HG02763 (cell line): ENCODE results near the gene GATC.
"Not testable (repeated sequence)": the region's sequence is repeated elsewhere in the genome, so short reads cannot be mapped to it uniquely, and the experiment has no call there.

Experiments
- ATAC-seq: cut with Tn5 transposase; IDR thresholded peaks from one replicate; pipeline ENCODE4 v1.9.1; 2021; ENCODE audit warnings: mild to moderate bottlenecking, moderate library complexity; ENCODE audit not compliant: unreplicated experiment

The GATC gene

DNA sequence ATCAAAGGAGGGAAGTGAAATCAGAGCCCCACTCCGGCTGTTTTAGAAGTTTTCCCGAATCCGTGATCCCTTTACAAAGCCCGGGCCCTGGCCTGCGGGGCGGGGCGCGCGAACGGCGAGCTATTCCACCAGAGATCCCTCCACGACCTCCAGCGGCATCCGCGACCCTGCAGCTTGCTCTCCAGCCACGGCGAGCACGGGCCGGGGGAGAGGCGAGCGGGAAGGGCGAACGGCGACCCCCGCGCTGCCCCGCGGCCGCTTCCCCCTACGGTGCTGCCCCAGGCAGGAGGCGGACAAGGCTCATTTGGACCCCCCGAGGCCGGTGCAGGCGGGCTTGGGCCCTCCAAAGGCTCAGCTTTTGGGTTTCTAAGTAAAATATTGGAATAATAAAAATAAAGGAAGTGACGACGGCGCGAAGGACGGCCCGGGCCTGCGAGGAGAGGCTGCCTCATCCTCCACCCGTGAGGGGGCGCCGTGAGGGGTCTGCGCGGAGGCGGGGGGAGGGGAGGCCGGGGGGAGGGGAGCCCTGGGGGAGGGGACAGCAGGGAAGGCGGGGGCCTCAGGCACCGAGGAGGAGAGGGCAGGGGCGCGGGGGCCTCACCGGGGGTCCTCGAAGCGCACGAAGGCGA, 22.7 kb downstream of the GATC start:
- peak; percentile 26 for ATAC-seq

DNA sequence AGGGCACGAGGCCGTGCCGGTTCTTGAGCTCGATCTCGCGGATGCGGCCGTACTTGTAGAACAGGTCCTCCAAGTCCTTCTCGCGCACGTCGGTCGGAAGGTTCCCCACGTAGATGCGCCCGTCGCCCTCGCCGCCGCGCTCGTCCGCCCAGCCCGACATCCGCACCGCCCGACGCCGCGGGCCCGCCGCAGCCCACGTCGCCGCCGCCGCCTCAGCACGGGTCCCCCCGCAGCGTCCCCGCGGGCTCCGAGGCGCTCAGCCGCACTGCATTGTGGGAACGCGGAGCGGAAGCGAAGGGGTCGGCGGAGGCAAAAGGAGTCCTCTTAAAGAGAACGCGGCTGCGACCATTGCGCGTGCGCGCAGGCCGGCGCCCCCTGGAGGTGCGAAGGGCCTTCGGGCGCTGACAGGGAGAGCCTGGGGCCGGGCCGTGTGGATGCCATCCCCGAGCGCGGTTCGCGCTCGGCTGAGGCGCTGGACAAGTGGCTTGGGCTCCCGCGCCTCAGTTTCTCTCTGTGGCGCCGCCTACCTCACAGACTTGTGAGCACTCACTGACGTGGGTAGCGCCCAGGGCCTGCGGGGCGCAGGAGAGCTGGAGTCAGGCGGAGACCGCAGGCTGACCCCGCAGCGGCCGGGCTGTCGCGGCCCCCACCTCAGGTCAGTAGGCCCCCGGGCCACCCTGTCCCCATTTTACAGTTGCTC, 23.4 kb downstream of the GATC start, which contains the start of gene SRSF9:
Gene SRSF9 (minus strand): TSS at position 299 of the 700 bp plus-strand sequence. CDS start 139 bp downstream, at position 160.
- ATAC-seq, result peak; percentile 86

DNA sequence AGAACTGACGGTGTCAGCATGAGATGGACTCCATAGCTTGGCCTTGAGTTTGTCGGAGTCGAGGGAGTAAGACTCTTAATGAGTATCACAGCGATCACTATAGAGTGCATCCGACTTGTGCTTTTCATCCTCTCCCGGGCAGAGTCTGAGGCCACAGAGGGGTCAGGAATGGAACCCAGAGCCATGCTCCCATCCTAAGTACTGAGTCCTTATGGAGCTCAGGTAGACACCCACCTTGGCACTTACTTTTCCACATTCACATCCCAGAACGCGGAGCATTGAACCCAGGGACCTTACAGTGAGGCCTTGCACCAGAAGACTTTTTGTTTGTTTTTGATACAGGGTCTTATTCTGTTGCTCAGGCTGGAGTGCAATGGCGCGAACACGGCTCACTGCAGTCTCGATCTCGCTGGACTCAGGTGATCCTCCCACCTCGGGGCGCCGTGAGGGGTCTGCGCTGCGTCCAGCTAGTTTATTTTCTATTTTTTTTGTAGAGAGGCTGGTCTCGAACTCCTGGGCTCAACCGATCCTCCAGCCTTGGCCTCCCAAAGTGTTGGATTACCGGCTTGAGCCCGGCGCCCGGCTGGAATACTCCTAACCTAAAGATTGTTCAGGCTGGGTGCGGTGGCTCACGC, 24.0 kb downstream of the GATC start:
- ATAC-seq, result no peak

DNA sequence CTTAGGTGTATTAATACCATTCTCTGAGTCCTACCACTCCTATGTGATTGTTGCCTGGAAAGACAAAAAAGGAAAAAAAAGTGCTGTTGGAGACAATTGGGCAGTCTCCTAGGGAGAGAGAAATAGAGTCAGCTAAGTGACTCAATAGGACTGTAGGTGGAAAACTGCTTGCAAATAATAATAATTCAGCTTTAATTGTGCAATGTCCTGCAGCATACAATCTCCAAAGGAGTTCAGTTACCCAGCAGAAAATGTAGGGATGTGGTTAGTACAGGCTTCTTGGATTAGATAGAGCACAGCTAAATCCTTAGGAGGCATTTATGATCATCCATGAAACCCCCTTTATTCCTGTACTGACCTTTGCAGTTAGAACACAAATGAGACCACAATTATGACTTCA, 26.3 kb downstream of the GATC start:
- no peak for ATAC-seq

DNA sequence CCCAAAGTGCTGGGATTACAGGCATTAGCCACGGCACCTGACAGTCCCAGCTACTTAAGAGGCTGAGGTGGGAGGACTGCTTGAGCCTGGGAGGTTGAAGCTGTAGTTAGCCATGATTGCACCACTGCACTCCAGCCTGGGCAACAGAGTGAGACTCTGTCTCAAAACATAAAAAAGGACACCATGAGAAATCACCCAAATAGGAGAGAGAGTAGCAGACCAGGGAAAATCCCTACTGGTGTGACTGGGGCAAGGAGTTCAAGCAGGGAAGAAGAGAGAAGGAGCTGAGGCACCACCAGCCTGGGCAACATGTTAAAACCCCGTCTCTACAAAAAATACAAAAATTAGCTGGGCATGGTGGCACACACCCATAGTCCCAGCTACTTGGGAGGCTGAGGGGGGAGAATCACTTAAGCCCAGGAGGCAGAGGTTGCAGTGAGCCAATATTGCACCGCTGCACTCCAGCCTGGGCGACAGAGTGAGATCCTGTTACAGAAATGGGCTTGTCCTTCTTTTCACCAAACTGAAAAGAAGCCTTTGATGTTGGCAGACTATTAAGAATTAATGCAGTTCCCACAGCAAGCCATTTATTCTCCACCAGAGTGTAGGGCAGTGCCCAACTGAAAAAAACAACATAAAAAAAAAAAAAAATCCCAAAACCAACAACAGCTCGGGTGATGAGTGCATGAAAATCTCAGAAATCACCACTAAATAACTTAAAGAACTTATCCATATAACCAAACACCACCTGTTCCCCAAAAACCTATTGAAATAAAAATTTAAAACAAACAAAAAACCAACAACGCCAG, 27.8 kb downstream of the GATC start:
- ATAC-seq, result no peak

DNA sequence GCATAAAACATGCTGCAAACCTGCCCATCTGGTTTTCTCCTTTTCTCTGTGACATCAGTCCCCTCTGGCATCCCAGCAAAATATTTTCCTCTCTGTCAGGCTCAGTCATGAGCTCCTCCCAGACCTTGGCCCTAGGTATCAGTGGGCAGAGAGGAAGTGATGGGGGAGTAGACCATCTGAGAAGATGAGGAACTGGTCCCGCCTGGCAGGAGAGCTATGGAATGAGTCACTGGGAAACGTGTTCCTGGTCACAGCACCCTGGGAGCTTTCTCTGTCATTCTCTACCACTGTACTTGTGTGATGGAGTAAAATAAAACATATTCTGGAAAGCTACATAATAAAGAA, 28.3 kb downstream of the GATC start:
- ATAC-seq, result no peak

DNA sequence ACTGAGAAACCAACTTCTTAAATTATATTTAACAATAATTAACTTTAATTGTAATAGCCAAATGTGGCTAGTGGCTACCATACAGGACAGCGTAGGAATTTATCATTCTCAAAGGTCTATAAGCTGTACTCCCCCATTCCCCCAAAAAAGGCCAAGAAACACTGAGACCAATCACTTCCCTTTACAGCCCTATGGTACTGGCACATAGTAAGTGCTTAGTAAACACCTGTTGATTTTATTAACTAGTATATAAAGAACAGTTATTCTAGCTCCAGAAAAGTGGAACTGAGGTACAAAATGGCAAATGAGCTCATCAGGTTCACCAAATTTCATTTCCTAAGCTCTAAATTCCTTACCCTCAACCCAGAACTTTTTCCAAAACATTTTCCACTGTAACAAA, 29.4 kb downstream of the GATC start:
- ATAC-seq, result no peak

DNA sequence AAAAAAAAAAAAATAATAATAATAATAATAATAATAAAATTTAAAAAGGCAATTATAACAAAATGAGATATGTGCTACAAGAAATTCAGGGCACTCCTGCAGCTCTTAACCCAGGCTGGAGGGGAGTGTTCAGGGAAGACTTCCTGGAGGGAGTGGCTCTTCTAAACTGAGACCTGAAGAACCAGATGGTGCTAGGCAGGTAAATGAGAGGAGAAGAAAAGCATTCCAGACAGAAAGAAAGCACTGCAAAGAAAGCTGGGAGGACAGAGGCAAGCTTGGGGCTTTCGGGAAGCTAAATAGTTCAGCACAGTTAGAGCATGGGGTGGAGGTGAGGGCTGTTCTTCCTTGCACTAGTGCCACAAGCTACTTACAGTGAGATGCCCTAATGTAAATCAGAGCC, 33.2 kb downstream of the GATC start:
- no peak for ATAC-seq

DNA sequence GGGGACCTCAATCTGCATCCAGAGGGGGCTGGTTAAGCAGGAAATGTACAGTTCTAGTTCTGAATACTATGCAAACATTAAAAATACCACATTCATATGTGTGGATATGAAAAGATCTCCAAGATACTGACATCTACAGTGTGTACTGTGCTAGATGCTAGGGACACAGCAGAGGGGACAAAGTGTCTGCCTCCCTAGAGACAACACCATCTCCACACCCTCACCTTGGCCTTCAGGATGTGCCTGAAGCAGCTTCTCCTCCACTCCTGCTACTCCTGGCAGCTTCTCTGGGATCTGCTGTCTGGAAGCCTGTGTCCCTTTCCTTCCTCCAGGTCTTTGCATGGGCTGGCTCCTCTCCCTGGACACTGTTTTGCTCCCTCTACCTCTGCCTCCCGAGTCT, 34.0 kb downstream of the GATC start:
- no peak for ATAC-seq

DNA sequence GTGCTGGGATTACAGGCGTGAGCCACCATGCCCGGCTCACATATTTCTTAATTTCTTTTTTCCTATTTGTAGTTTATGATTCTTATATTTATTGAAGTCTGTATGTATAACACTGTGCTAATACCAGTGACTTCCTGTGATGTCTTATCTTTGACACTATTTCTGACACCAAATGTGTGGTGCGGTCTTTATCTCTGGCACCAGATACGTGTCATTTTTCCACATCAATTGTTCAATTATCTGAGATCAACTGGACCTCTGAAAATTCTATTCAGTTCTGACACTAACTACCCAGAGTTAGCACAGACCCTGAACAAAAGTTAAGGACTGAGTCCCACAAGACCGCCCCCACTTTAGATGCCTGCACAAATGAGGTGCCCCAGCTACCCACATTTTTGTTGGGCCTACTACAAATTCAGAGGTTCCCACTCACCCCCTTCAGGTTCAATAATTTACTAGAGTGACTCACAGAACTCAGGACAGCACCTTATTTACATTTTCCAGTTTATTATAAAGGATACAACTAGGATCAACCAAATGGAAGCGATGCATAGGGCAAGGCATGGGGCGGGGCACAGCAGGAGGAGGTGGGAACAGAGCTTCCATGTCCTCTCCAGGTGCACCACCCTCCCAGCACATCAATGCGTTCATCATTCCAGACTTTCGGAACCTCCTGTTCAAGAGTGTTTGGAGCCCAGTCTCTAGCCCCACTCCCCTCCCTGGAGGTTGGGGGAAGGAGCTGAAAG, 35.0 kb downstream of the GATC start:
- ATAC-seq, result no peak

DNA sequence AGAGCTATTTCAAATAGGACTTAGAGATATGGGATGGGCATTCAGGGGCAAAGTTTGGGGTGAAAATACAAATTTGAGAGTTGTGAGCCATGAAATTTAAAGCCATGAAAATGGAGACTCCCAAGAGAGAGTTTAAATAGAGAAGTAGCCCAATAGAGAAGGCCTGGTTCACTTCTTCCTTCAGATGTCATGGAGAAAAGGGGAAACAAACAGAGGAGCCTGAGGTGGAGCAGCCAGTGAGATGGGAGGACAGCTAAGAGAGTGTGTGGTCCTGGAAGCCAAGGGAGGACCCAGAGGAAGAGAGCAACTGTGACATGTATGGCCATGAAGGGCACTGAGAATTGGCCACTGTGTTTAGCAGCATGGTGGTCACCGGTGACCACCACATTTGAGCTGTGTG, 37.4 kb downstream of the GATC start:
- no peak for ATAC-seq

DNA sequence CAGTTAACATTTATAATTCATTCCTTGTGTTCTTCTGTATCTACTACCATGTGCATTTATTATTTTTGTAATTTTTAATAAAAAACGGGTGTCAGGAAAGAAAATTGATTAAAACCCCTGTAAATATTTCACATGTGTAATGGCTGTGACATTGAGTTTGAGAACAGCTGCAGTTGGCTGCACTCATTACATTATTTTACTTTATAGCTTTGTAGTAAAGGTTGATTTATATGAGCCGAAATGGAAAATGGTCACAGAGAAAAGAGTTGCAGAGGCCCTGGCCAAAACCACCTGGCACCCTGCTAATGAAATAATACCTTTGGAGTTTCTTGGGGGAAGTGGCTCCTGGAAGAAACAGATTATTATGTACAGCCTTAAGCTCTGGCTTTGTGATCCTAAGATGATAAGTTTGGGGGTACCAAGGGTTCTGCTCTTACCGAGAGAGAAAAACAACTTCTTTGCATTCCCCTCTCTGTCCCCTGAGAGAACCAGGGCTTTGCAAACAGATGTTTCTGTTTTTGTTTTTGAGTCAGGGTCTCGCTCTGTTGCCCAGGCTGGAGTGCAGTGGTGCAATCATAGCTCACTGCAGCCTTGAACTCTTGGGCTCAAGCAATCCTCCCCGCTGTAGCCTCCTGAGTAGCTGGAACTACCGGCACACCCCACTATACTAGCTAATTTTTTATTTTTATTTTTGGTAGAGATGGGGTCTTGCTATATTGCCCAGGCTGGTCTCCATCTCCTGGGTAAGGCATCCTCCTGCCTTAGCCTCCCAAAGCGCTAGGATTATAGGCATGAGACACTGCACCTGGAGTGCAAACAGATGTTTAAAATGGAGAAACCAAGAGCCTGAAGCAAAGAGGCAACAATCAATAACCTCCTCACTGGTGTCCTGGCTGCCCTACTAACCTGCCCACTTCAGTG, 40.0 kb downstream of the GATC start:
- no peak for ATAC-seq

DNA sequence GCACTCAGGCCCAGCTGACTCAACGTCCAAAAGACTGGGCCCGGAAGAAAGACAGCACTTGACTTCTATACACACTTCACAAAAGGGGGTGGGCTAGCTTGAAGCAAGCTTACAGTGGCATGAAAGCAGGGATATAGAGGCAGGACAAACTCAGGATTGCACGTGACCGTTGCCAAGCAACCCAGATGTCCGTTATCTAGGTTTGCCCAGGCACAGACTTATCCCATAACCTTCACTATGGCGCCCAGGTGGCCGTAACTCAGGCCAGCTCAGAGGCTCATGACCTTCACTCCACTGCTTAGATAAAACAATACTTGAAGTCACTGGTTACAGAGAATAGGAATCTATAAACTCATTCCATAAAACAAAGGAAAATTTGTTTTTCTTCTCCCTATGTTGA, 41.3 kb downstream of the GATC start:
- ATAC-seq, result not testable (repeated sequence)

DNA sequence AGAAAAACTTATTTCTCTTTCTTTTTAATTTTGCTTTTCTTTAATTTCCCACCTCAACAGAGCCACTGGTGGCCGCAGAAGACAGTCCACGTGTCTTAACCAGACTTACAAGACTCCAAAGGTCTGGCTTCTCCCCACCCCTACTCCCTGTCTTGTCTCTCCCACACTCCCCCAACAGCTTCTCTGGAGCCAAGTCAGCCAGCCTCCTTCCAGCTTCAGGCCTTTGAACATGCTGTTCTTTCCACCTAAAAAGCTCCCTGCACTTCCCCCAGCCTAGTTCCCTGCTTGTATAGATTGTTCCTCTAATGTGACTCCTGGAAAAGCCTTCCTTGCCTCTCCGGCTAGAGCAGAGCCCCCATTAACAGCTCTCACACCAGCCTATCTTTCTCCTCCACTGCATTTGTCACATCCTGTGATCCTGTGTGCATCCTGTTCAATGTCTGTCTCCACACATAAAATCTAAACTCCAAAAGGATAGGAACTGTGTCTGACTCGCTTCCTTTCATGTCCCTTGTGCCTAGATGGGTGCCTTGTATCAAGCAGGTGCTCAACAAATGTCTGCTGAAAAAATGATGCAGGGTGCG, 41.9 kb downstream of the GATC start:
- no peak for ATAC-seq

DNA sequence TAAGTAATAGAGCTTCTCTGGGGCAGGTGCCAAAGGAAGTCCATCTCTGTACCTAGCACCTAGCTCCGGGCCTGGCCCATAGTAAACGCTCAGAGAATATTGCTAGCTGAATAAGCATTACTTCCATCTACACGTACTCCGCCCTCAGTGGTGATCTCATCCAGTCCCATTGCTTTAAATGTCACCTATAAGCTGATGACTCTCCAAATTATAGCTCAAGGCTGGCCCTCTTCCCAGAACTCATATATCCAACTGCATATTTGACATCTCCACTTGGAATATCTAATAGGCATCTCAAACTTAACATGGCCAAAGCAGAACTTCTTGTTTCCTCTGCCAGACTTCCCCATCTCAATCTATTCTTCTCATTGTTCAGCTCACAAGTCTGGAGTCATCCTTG, 42.8 kb downstream of the GATC start:
- no peak for ATAC-seq

DNA sequence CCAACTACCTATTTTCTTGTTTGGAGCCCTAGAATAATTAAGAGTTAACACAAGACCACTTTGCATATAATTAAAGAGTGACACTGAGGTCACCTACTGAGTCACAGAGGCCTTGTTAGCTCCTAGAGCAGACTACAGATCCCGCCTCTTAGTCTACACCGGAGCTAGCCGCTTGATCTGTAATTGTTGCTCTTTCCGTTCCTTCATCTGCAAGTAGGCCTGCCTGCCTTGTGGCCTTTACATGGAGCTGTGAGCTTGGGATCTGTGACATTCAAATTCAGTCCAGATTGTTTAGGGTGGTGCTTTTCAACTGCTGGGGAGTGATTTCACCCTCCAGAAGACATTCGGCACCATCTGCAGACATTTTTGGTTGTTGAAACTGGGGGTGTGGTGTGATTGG, 44.1 kb downstream of the GATC start:
- no peak for ATAC-seq

DNA sequence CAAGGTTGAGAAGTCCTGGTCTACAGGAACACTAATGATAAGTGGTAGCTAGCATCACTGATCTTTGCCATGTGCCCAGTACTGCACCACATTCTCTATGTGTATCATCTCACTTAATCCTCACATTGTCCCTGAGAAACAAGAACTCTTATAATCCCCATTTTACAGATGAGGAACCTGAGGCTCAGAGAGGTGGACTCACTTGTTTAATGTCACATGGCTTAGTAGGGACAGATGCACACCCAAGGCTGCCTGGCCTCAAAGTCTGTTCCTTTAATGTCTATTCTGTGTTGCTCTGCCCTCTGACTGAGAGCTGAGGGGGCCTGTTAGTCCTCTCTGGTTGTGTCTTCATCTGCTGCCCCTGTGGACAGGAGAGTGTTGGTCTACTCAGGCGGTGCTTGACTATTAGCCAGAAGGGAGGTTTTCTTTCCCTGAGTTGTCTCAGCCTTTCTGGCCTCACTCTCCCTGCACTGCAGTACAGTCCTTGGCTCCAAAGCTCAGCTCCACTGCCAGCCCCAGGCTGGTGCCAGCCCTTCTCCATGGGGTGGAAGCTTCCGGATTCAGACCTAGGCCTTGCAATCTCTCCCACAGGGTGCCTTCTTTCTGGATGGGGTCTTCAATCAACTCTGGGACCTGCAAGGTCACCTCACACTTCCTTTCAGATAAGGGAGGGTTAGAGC, 44.7 kb downstream of the GATC start:
- no peak for ATAC-seq

DNA sequence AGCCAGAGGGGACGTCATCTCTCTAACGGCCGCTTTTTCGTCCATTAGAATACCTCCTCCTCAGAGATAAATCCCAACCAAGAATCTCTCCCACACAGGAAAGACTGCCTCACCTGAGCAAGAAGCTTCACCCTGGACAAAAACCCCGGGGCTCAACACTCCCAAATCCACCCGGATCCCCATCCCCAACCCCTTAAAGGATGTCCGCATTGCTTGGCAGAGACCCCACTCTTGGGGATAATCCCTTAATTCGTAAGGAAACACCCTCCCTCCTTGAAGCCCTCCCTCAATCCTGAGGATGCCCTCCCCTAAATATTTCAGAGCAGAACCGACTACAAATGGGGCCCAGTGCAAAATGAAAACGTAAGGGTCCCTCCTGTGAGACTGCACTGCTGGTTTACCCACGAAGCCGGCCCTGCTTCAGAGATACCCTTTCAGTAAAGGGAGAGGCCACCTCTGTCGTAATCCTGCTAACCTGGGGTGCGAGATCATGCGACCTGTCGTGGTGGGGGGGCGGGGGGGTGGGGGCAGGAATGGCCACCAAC, 49.0 kb downstream of the GATC start:
- ATAC-seq, result peak; percentile 4
